ENCODE data around the gene KCTD1. TPM values are rescaled to one million over a fixed set of nuclear protein-coding genes. Genes with fewer than 3 reads are reported as not detected.

KCTD1 gene
- total RNA-seq, 1 experiment from 2014 or later, result 20.5 TPM

DNA sequence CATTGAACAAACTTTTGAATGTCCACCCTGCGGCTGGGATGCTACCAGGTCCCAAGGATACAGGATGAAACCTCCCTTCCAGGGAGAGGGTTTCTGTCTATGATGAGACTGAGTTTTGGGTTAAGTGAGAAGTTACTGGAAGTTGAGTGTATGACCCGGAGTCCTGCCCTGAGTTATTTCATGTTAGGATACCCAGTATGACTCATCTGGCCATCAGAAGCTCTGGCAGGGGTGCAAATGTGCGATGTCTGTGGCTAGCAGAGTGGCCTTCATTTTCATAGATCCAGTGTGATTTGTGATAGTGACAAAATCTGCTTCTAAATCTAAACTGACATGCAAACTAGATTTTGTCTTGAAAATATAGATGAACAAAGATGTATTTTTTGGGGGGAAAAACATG lies 55.3 kb downstream of the KCTD1 start:
- H3K27ac ChIP-seq, result no peak overlapping the region
- CTCF ChIA-PET, result no interaction called here
- TF ChIP-seq EZH2 (IDR thresholded peaks at IDR 0.05; ENCODE audit: low read depth), result no peak
- TF ChIP-seq, protein P1, sequence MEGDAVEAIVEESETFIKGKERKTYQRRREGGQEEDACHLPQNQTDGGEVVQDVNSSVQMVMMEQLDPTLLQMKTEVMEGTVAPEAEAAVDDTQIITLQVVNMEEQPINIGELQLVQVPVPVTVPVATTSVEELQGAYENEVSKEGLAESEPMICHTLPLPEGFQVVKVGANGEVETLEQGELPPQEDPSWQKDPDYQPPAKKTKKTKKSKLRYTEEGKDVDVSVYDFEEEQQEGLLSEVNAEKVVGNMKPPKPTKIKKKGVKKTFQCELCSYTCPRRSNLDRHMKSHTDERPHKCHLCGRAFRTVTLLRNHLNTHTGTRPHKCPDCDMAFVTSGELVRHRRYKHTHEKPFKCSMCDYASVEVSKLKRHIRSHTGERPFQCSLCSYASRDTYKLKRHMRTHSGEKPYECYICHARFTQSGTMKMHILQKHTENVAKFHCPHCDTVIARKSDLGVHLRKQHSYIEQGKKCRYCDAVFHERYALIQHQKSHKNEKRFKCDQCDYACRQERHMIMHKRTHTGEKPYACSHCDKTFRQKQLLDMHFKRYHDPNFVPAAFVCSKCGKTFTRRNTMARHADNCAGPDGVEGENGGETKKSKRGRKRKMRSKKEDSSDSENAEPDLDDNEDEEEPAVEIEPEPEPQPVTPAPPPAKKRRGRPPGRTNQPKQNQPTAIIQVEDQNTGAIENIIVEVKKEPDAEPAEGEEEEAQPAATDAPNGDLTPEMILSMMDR (conservative IDR thresholded peaks at IDR 0.05), result no peak

GRCh38 chr18:26491194-26491816 lies 57.0 kb downstream of the KCTD1 start:
- no peak overlapping the region for H3K4me2 ChIP-seq

More for the DNA sequence above, 55.3 kb downstream of the KCTD1 start:
- intact Hi-C loops (cut with micrococcal nuclease; ENCODE audit: unreplicated experiment), result no loop called here
- no peaks in the 10 kb centered on the region for H3K9me2 ChIP-seq (ENCODE audit: insufficient read depth)
- no peak overlapping the region for H3K4me2 ChIP-seq
- H3K79me2 ChIP-seq (ENCODE audit: low read depth), result no peaks in the 10 kb centered on the region
- no peaks in the 10 kb centered on the region for H4K20me1 ChIP-seq (ENCODE audit: insufficient read depth)
- no peaks in the 10 kb centered on the region for H3K9me3 ChIP-seq (ENCODE audit: insufficient read depth, low read depth)
- DNase-seq, result no peak
- no TSS peak for BruUV-seq (replicated peaks)
- no peaks in the 10 kb centered on the region for H3K27me3 ChIP-seq (ENCODE audit: insufficient read depth, low read depth)
- H3K36me3 ChIP-seq (ENCODE audit: low read depth), result no peaks in the 10 kb centered on the region
- no peak overlapping the region for H2AFZ ChIP-seq
- H3K4me1 ChIP-seq (replicated peaks; ENCODE audit: insufficient read depth), result peaks cover 10% of the 10 kb centered on the region
- no peak overlapping the region for H3K4me3 ChIP-seq
- POLR2A ChIA-PET (ENCODE audit: unreplicated experiment), result no interaction called here
- peaks cover 4% of the 10 kb centered on the region; the same call in 1 of the 2 replicates for H3F3A ChIP-seq (ENCODE audit: insufficient read depth, low read depth)

GRCh38 chr18:26489881-26490280 lies 58.5 kb downstream of the KCTD1 start:
- H3K27ac ChIP-seq, result no peak overlapping the region
- peaks cover 19% of the 10 kb centered on the region for H3K79me2 ChIP-seq (ENCODE audit: low read depth)
- POLR2A ChIA-PET (ENCODE audit: unreplicated experiment), result no interaction called here
- peaks cover 38% of the 10 kb centered on the region for H3K4me1 ChIP-seq (replicated peaks; ENCODE audit: insufficient read depth)
- H3K9me3 ChIP-seq (ENCODE audit: insufficient read depth, low read depth), result no peaks in the 10 kb centered on the region
- no peak overlapping the region for H3K4me3 ChIP-seq
- no peaks in the 10 kb centered on the region for H4K20me1 ChIP-seq (ENCODE audit: insufficient read depth)
- H3K27me3 ChIP-seq (ENCODE audit: insufficient read depth, low read depth), result no peaks in the 10 kb centered on the region
- no peaks in the 10 kb centered on the region for H3K36me3 ChIP-seq (ENCODE audit: low read depth)
- H3K9me2 ChIP-seq (ENCODE audit: insufficient read depth), result no peaks in the 10 kb centered on the region
- no TSS peak for BruUV-seq (replicated peaks)
- CTCF ChIA-PET, result no interaction called here
- TF ChIP-seq EZH2 (IDR thresholded peaks at IDR 0.05; ENCODE audit: low read depth), result no peak
- TF ChIP-seq, protein P1 (conservative IDR thresholded peaks at IDR 0.05), result no peak
- no peak for DNase-seq
- intact Hi-C loops (cut with micrococcal nuclease; ENCODE audit: unreplicated experiment), result loop anchor here (10.0 kb wide), 1 partner anchor 185 kb away; no protein-coding TSS in a partner anchor
- no peak overlapping the region for H3K4me2 ChIP-seq
- H3F3A ChIP-seq (ENCODE audit: insufficient read depth, low read depth), result peaks cover 22% of the 10 kb centered on the region
- no peak overlapping the region for H2AFZ ChIP-seq

More at GRCh38 chr18:26491194-26491816, 57.0 kb downstream of the KCTD1 start:
- Histone ChIP-seq H3K79me2 (ENCODE audit: low read depth) (peaks cover 6% of the 10 kb centered on the region), H3K9me2 (ENCODE audit: insufficient read depth) (no peaks in the 10 kb centered on the region), H3K4me3 (no peak overlapping the region), H3K4me1 (replicated peaks; ENCODE audit: insufficient read depth) (peaks cover 25% of the 10 kb centered on the region), H3K27me3 (ENCODE audit: insufficient read depth, low read depth) (no peaks in the 10 kb centered on the region), H3F3A (ENCODE audit: insufficient read depth, low read depth) (peaks cover 18% of the 10 kb centered on the region), H3K36me3 (ENCODE audit: low read depth) (no peaks in the 10 kb centered on the region), H3K9me3 (ENCODE audit: insufficient read depth, low read depth) (no peaks in the 10 kb centered on the region), H4K20me1 (ENCODE audit: insufficient read depth) (no peaks in the 10 kb centered on the region), H2AFZ (no peak overlapping the region), H3K27ac (no peak overlapping the region)
- POLR2A ChIA-PET (ENCODE audit: unreplicated experiment), result no interaction called here
- intact Hi-C loops (cut with micrococcal nuclease; ENCODE audit: unreplicated experiment), result no loop called here
- CTCF ChIA-PET, result no interaction called here
- TF ChIP-seq EZH2 (IDR thresholded peaks at IDR 0.05; ENCODE audit: low read depth), result no peak
- TF ChIP-seq, protein P1 (conservative IDR thresholded peaks at IDR 0.05), result no peak
- DNase-seq, result no peak
- BruUV-seq (replicated peaks), result no TSS peak

Measured in PC-9 (cell line).